HTR-8/SVneo (cell line): ENCODE results near the gene AP3B2.

Experiments
- DNase-seq: peaks from one replicate; pipeline ENCODE4 v3.0.0; 2011; ENCODE audit warnings: low spot score, mixed read lengths; ENCODE audit not compliant: insufficient read length
- FAIRE-seq: peaks from 2 replicates; lab custom pipeline; 2011; peaks lifted over from hg19 to GRCh38; lab: Jason Lieb, UNC

The AP3B2 gene

GRCh38 chr15:82611348-82611747, 98.3 kb downstream of the AP3B2 start:
- FAIRE-seq (no peak), DNase-seq (no peak)
